PC-9 (cell line): ENCODE measurements around the gene DCLK2.

Experiments used
- EZH2 ChIP-seq: fragments of 200-600 bp; sonication (generic); IDR thresholded peaks from 2 replicates; pipeline ENCODE4 v1.8.0; 2017; ENCODE audit warnings: antibody characterized with exemption, low read depth
- TF ChIP-seq, protein P1 (sequence below): fragments of 200-600 bp; sonication (generic); conservative IDR thresholded peaks from 2 replicates; pipeline ENCODE4 v1.6.1; 2017; ENCODE audit warnings: mixed run types, antibody characterized with exemption, mild to moderate bottlenecking, moderate library complexity

DNA sequence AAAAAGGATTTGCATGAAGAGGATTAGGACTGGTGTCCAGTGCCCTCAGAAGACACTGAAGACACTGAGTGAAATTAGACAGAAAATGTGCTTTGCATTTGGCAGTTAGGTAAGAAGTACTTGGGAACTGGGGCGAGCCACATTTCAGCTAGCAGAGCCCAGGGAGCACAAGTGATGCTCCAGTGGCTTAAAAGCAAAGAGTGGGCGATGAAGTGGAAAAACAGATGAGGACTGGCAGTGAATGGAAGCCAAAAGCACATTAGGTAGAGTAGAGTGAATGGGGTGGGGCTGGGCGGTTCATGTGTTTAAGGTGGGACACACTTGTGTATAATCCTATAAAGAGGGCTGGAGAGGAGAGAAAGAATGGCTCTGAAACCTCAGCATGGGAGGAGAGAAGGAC is 18.4 kb downstream of the DCLK2 start:
- TF ChIP-seq, protein P1, sequence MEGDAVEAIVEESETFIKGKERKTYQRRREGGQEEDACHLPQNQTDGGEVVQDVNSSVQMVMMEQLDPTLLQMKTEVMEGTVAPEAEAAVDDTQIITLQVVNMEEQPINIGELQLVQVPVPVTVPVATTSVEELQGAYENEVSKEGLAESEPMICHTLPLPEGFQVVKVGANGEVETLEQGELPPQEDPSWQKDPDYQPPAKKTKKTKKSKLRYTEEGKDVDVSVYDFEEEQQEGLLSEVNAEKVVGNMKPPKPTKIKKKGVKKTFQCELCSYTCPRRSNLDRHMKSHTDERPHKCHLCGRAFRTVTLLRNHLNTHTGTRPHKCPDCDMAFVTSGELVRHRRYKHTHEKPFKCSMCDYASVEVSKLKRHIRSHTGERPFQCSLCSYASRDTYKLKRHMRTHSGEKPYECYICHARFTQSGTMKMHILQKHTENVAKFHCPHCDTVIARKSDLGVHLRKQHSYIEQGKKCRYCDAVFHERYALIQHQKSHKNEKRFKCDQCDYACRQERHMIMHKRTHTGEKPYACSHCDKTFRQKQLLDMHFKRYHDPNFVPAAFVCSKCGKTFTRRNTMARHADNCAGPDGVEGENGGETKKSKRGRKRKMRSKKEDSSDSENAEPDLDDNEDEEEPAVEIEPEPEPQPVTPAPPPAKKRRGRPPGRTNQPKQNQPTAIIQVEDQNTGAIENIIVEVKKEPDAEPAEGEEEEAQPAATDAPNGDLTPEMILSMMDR, result no peak
- no peak for TF ChIP-seq EZH2
